ENCODE data around the gene TNRC18. TPM values are rescaled to one million over a fixed set of nuclear protein-coding genes. Genes with fewer than 3 reads are reported as not detected.

The TNRC18 gene
- total RNA-seq, 2 experiments from 2014 or later: 12.2 to 64.2 TPM

DNA sequence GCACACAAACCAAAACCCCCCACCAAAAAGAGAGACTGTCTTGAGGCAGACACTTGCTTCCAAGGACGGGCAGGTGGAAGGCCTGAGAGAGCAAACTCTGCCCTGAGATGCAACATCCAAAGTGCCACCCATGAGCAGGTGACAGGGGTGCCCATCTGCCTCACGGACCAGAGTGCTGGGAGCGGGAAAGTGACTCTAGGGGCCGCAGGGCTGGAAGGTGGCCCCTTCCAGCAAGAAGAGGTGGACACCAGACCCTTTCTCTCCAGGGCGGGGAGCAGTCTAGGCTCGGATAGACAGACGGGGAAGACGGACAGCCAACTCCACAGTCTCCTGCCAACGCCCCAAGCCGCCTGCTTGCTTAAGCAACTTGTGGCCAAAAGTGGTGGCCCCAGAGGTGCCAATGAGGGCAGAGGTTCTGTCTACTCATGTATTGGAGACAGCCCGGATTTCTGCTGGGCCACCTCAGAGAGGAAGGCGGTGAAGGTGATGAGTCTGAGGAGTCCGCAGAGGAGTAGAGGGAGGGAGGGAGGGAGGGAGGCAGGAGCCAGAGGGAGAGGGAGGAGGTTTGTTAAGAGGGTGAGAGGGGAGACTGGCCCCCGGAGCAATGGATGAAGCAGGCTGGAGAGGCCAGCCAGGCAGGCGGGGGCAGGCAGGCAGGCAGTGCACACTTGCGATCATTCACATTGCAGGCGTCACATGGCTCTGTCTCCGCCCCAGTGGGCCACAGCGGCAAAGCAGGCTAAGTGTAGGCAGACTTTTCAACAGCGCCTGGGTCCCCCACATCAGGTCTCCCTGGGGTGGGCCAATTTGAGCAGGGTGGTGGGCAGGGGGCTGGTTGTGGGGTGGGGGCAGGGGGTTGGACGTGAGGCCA is 75.3 kb downstream of the TNRC18 start:
- Histone ChIP-seq H3K27ac (ENCODE audit: low read depth, low read length, poor library complexity, severe bottlenecking) (no peak overlapping the region), H3K79me2 (ENCODE audit: insufficient read depth, low read depth, low read length) (no peaks in the 10 kb centered on the region), H3K9me3 (ENCODE audit: low read length) (no peaks in the 10 kb centered on the region), H3K36me3 (ENCODE audit: insufficient read depth, low read length) (peaks cover 4% of the 10 kb centered on the region; the same call in 1 of the 2 replicates), H3K4me3 (ENCODE audit: low read depth, low read length, poor library complexity, severe bottlenecking) (no peak overlapping the region), H3K4me1 (ENCODE audit: insufficient read depth, low read length, poor library complexity, severe bottlenecking) (no peaks in the 10 kb centered on the region), H2AFZ (ENCODE audit: low read length) (no peak overlapping the region), H3K9me2 (ENCODE audit: insufficient read depth, low read length) (no peaks in the 10 kb centered on the region), H4K20me1 (ENCODE audit: insufficient read depth, low read length) (no peaks in the 10 kb centered on the region), H3K4me2 (ENCODE audit: low read length) (no peak overlapping the region)
- no peak for DNase-seq (ENCODE audit: low spot score)
- TF ChIP-seq, protein P1, sequence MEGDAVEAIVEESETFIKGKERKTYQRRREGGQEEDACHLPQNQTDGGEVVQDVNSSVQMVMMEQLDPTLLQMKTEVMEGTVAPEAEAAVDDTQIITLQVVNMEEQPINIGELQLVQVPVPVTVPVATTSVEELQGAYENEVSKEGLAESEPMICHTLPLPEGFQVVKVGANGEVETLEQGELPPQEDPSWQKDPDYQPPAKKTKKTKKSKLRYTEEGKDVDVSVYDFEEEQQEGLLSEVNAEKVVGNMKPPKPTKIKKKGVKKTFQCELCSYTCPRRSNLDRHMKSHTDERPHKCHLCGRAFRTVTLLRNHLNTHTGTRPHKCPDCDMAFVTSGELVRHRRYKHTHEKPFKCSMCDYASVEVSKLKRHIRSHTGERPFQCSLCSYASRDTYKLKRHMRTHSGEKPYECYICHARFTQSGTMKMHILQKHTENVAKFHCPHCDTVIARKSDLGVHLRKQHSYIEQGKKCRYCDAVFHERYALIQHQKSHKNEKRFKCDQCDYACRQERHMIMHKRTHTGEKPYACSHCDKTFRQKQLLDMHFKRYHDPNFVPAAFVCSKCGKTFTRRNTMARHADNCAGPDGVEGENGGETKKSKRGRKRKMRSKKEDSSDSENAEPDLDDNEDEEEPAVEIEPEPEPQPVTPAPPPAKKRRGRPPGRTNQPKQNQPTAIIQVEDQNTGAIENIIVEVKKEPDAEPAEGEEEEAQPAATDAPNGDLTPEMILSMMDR (conservative IDR thresholded peaks at IDR 0.05; ENCODE audit: low read length): no peak
- TF ChIP-seq EZH2phosphoT487 (IDR thresholded peaks at IDR 0.05; ENCODE audit: borderline replicate concordance, low read depth, low read length): no peak
- CTCF ChIA-PET (ENCODE audit: unreplicated experiment): no interaction called here
- POLR2A ChIA-PET: interaction anchor here (0.6 kb wide), 1 partner anchor 101 kb away, joined by 6 read pairs; no protein-coding TSS in a partner anchor
- intact Hi-C loops (cut with micrococcal nuclease; ENCODE audit: unreplicated experiment): no loop called here
- BruUV-seq (replicated peaks): no TSS peak

DNA sequence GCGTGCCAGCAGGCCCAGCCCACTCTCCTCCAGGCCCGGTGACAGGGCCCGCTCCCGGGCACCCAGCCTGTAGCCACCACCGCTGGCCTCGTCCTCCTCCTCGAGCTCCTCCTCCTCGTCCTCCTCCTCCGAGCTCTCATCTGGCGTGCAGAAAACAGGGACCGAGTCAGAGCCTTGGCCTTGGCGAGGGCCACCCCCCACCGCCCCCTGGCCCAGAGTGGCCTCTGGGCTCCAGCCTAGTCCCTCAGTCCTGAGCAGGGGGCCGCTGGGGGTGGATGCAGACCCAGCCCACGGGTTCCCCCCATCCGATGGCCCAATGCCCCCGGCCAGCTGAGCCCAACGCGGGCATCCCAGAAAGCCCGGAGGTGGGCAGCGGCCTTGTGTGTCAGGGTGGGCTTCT is 78.0 kb downstream of the TNRC18 start:
- H3K79me2 ChIP-seq (ENCODE audit: insufficient read depth, low read depth, low read length): no peaks in the 10 kb centered on the region
- ChIA-PET CTCF (ENCODE audit: unreplicated experiment) (no interaction called here), POLR2A (no interaction called here)
- no peak overlapping the region for H3K27ac ChIP-seq (ENCODE audit: low read depth, low read length, poor library complexity, severe bottlenecking)
- no peak for DNase-seq (ENCODE audit: low spot score)
- no peak overlapping the region for H3K4me2 ChIP-seq (ENCODE audit: low read length)
- no peak overlapping the region for H3K4me3 ChIP-seq (ENCODE audit: low read depth, low read length, poor library complexity, severe bottlenecking)
- H3K9me3 ChIP-seq (ENCODE audit: low read length): no peaks in the 10 kb centered on the region
- no peaks in the 10 kb centered on the region for H4K20me1 ChIP-seq (ENCODE audit: insufficient read depth, low read length)
- intact Hi-C loops (cut with micrococcal nuclease; ENCODE audit: unreplicated experiment): no loop called here
- TF ChIP-seq, protein P1 (conservative IDR thresholded peaks at IDR 0.05; ENCODE audit: low read length): no peak
- no peak for TF ChIP-seq EZH2phosphoT487 (IDR thresholded peaks at IDR 0.05; ENCODE audit: borderline replicate concordance, low read depth, low read length)
- no TSS peak for BruUV-seq (replicated peaks)
- no peak overlapping the region for H2AFZ ChIP-seq (ENCODE audit: low read length)
- no peaks in the 10 kb centered on the region for H3K4me1 ChIP-seq (ENCODE audit: insufficient read depth, low read length, poor library complexity, severe bottlenecking)
- H3K36me3 ChIP-seq (ENCODE audit: insufficient read depth, low read length): peaks cover 14% of the 10 kb centered on the region
- H3K9me2 ChIP-seq (ENCODE audit: insufficient read depth, low read length): no peaks in the 10 kb centered on the region

DNA sequence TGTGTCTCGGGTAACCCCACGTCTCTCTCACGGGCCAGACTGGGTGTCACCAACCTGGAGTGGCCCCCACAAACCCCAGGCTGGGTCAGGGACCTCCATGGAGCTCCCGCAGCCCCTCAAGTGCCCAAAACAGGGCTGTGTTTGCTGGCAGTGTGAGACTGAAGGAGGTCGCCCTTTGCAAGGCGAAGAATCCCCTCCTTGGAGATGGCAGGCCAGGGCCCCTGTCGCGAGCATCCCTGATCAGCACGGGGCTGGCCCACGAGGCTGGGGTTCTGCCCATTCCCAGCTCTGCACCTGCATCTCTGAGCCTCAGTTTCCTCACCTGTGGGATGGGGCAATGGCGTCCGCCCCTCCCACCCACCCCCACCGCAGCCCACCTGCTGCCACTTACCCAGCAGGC is 78.5 kb downstream of the TNRC18 start:
- no peaks in the 10 kb centered on the region for H3K9me3 ChIP-seq (ENCODE audit: low read length)
- no peak overlapping the region for H3K4me3 ChIP-seq (ENCODE audit: low read depth, low read length, poor library complexity, severe bottlenecking)
- no peak for DNase-seq (ENCODE audit: low spot score)
- no peaks in the 10 kb centered on the region for H3K9me2 ChIP-seq (ENCODE audit: insufficient read depth, low read length)
- H4K20me1 ChIP-seq (ENCODE audit: insufficient read depth, low read length): no peaks in the 10 kb centered on the region
- TF ChIP-seq, protein P1 (conservative IDR thresholded peaks at IDR 0.05; ENCODE audit: low read length): no peak
- no peak for TF ChIP-seq EZH2phosphoT487 (IDR thresholded peaks at IDR 0.05; ENCODE audit: borderline replicate concordance, low read depth, low read length)
- peaks cover 16% of the 10 kb centered on the region for H3K36me3 ChIP-seq (ENCODE audit: insufficient read depth, low read length)
- intact Hi-C loops (cut with micrococcal nuclease; ENCODE audit: unreplicated experiment): no loop called here
- no peak overlapping the region for H2AFZ ChIP-seq (ENCODE audit: low read length)
- no TSS peak for BruUV-seq (replicated peaks)
- H3K27ac ChIP-seq (ENCODE audit: low read depth, low read length, poor library complexity, severe bottlenecking): no peak overlapping the region
- H3K4me1 ChIP-seq (ENCODE audit: insufficient read depth, low read length, poor library complexity, severe bottlenecking): no peaks in the 10 kb centered on the region
- H3K4me2 ChIP-seq (ENCODE audit: low read length): no peak overlapping the region
- ChIA-PET POLR2A (no interaction called here), CTCF (ENCODE audit: unreplicated experiment) (no interaction called here)
- H3K79me2 ChIP-seq (ENCODE audit: insufficient read depth, low read depth, low read length): no peaks in the 10 kb centered on the region
